Subcutaneous adipose tissue (tissue), 4 donors: Measurements from ENCODE around the gene TCAIM. TPM values are rescaled to one million over a fixed set of nuclear protein-coding genes. Genes with fewer than 3 reads are reported as not detected.

ENCODE experiments used
- CTCF ChIP-seq: fragments of 450-650 bp; IDR thresholded peaks from one replicate; pipeline ENCODE4 v1.5.1; 2016; ENCODE audit warnings: low read depth, mild to moderate bottlenecking, control low read depth, antibody characterized with exemption, moderate library complexity
- total RNA-seq, 4 donors: library from RNA; depleted of rRNA; stranded (reverse); fragments of >200 nt; gene quantifications; one replicate each; pipeline ENCODE4 v1.1.0, GENCODE V29; 2016

TCAIM gene
- total RNA-seq, 4 donors from 2014 or later: 19.8 to 36.7 (median 26.7) TPM

GRCh38 chr3:44454258-44454657 is 115.7 kb downstream of the TCAIM start:
- no peak for TF ChIP-seq CTCF

GRCh38 chr3:44455318-44455717 is 116.8 kb downstream of the TCAIM start:
- no peak for TF ChIP-seq CTCF

Other genes with a start within 250 kb of the TCAIM start
- gene TOPAZ1, start 96.9 kb upstream of the TCAIM start, total RNA-seq: not detected
- 10 to 100 TPM in 1 of 4 donors, 1 to 10 TPM in 3; 5.5 to 11.9 (median 8.1) TPM for gene ZNF445, start 138.9 kb downstream of the TCAIM start, total RNA-seq
- gene ZKSCAN7, start 216.4 kb downstream of the TCAIM start, total RNA-seq: 1 to 10 TPM; 2.6 to 4.1 (median 3.4) TPM
- gene ZNF660, start 246.2 kb downstream of the TCAIM start, total RNA-seq: 1 to 10 TPM; 1.9 to 3.9 (median 3.6) TPM